GM19452 (cell line): Measurements from ENCODE around the gene KICS2.

Experiments used
- ATAC-seq: cut with Tn5 transposase; IDR thresholded peaks from one replicate; pipeline ENCODE4 v1.9.1; 2021; ENCODE audit not compliant: unreplicated experiment

KICS2 gene

DNA sequence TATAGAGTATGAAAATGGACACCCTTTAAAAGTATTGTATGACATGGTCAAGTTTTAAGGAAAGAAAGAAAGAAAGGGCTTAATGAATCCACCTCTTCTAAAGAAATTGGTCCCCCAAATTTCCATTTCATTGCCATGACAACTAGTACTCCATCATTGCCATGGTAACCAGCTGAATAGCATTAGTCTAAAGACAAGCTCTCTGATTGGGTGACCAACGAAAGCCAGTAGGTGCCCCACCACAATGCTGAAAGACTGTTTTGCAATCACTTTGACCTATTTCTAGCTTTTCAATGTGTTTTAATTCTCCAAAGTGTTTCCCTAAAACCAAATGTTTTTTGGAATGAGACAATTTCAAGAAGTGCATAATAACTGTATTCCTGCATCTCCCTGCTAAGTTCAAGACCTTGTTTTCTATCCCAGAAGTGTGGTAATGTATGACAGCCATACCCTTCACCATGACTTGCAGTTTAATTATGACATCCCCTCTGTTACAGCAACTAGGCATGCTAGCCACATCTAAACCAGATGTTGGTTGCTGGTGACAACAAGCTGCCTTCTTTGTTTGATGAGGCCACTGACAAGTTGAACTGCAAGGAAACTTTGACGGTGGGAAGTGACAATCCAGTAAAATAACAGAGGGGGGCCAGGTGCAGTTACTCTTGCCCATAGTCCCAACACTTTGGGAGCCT lies 46.7 kb downstream of the KICS2 start:
- ATAC-seq = no peak

DNA sequence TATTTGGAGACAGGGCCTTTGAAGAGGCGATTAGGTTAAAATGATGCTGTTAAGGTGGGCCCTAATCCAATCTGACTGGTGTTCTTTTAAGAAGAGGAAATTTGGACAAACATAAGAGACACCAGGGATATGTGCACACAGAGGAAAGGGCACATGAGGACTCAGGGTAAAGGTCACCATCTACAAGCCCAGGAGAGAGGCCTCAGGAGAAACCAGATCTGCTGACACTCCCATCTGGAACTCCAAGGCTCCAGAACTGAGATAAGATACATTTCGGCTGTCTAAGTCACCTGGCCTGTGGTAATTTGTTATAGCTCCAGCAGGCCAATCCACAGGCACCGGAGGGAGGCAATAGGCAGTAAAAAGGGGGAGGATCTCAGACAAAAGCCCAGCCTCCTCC lies 48.6 kb downstream of the KICS2 start:
- ATAC-seq = no peak
